Hematopoietic multipotent progenitor cell (in vitro differentiated cells): ENCODE data around the gene GPR15. TPM values are rescaled to one million over a fixed set of nuclear protein-coding genes. Genes with fewer than 3 reads are reported as not detected.
"Not testable (repeated sequence)": the region's sequence is repeated elsewhere in the genome, so short reads cannot be mapped to it uniquely, and the experiment has no call there.

Experiments
- DNase-seq, 3 donors: peaks; one replicate each; pipeline ENCODE4 v3.0.0-alpha.2; 2011 to 2015; ENCODE audit warnings: low read depth in 2 of 3, low spot score in 2 of 3
- total RNA-seq: library from RNA; depleted of rRNA; stranded (reverse); fragments of >200 nt; gene quantifications from one replicate; pipeline ENCODE4 v1.2.3, GENCODE V29; 2012

Gene GPR15
- total RNA-seq, 1 donor, result not detected

GRCh38 chr3:98556164-98557130 is 24.7 kb downstream of the GPR15 start:
- DNase-seq, result peak; percentile 36 to 47 (median 39)

DNA sequence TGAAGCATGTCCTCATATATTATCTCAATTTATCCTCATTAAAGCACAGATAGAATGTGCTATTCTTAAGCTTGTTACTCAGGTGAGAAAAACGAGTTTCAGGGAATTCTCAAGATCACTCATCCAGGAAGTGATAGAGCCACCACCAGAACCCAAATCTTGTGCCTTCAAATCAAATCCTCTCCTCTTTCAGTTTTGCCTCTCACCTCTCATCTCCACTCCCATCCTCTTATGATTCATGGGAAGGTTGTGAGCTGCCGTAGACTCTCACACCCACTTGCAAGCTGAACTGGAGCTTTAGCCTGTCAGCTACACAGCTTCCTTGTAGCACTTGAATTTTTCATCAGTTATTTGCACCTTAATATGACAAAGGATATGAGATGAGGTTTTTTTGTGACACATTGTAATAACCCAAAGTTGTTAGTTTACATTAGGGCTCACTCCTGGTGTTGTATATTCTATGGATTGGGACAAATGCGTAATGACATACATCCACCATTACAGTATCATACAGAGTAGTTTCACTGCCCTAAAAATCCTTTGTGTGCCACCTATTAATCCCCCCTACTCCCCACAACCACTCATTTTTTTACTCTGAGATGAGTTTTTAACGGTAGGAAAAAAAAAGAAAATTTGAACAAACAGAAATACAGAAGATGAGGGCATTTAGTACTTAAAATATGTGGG is 25.7 kb downstream of the GPR15 start:
- no peak for DNase-seq

DNA sequence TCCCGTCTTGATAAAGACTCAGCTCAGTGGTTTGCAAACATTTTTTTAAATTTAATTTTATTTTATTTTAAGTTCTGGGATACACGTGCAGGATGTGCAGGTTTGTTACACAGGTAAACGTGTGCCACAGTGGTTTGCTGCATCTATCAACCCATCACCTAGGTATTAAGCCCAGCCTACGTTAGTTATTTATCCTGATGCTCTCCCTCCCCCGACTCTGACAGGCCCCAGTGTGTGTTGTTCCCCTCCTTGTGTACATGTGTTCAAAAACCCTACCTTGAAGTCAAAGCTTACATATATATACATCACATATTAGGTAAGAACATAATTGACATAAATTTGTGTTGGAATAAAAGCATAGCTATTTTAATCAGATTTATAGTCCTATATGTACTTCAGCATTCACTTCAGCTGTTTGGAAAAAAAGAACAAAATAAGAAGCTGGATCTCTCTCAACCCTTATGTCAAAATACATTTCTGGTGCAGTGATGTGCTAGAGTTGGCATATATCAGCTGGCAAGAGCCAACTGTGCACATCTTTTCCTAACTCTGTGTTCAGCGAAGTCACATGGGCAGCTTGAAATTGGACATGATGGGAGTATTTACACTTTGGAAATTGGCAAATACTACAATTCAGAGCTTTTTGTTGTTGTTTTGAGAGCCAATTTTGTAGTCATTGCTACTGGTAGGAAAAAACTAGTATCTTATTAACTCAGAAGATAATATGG is 26.5 kb downstream of the GPR15 start:
- DNase-seq, result no peak

DNA sequence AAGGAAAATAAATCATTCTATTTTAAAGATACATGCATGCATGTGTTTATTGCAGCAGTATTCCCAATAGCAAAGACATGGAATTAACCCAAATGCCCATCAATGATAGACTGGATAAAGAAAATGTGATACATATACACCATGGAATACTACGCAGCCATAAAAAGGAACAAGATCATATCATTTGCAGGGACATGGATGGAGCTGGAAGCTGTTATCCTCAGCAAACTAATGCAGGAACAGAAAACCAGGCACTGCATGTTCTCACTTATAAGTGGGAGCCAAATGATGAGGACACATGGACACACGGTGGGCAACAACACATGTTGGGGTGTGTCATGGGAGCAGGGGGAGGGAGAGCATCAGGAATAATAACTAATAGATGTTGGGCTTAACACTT is 28.0 kb downstream of the GPR15 start:
- not testable (repeated sequence) for DNase-seq

DNA sequence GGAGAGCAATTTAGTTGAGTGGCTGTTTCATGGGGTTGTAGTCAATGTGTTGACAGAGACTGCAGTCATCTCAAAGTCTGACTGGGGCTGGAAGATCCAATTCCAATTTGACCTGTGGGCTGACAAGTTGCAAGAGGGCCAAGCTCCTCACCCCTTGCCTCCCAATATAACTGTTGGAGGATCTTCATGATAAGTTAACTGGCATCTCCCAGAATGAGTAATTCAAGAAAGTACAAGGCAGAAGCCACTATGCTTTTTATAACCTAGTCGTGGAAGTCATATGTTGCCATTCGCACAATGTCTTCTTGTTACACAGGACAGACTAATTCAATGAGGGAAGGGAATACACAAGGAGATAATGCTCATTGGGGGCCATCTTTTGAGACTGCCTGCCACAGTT is 29.1 kb downstream of the GPR15 start:
- DNase-seq, result no peak

- DNase-seq, result no peak
Observed at GRCh38 chr3:98561727-98562521, 30.1 kb downstream of the GPR15 start.

- peak in 1 of 3 donors; percentile 37 for DNase-seq
Observed at GRCh38 chr3:98563661-98564281, 32.0 kb downstream of the GPR15 start.

- DNase-seq, result no peak
Observed at GRCh38 chr3:98564282-98565005, 32.7 kb downstream of the GPR15 start.

GRCh38 chr3:98565237-98565643 is 33.5 kb downstream of the GPR15 start:
- DNase-seq, result no peak

DNA sequence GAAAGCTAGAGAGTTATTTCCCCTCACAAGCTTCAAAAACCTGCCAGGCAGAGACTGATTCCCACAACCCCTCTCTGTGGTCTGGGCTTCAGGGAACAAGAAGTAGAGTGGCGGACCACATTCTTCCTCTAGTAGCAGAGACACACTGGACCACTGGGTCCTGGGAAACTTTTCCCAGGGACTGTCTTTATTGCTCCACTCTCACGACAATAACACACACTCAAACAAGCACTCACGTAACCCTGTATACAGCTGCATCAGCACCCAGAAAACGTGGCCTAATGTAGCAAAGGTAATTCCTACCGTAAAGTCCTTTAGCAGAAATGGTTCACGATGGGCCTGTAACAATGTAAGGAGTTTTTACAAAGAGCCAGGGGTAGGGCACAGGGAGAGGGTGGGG is 34.1 kb downstream of the GPR15 start:
- no peak for DNase-seq

- no peak for DNase-seq
Observed at GRCh38 chr3:98567666-98568270, 36.0 kb downstream of the GPR15 start.

- peak in 1 of 3 donors; percentile 4 for DNase-seq
Observed at GRCh38 chr3:98568402-98568801, 36.6 kb downstream of the GPR15 start.

- DNase-seq, result peak in 1 of 3 donors; percentile 46
Observed at GRCh38 chr3:98573181-98573728, 41.5 kb downstream of the GPR15 start.

- DNase-seq, result no peak
Observed at GRCh38 chr3:98574132-98574531, 42.4 kb downstream of the GPR15 start.

DNA sequence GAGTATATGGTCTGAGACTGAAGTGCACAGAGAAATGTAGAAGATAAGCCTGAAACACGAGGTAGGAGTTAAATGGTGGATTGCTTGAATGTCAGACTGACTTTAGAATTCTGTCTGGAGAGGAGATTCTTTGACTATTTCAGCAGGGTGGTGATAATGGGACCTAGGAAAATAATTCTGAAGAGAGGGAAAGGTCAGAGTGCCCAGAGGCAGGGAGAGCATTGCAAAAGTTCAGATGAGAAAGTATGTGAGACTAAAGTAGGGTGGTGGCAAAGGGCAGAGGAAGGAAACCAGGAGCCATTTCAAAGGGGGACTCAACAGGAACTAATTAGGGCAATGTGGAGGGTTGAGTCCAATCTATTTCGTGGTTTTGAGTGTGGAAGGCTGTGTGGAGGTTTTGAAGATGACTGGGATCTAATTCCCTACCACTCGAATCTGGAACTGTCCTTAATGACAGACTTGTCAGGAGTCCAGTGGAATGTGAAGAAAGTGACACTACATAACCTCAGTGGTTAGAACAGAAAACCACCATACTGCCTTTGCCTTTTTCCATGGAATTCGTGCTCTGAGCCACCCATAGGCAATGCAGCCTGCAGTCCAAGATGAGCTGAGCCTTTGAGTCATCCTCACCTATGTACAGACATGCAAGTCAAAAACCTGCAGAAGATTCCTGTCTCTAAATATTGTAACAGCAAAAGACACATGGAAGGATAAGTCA is 45.6 kb downstream of the GPR15 start:
- no peak for DNase-seq

DNA sequence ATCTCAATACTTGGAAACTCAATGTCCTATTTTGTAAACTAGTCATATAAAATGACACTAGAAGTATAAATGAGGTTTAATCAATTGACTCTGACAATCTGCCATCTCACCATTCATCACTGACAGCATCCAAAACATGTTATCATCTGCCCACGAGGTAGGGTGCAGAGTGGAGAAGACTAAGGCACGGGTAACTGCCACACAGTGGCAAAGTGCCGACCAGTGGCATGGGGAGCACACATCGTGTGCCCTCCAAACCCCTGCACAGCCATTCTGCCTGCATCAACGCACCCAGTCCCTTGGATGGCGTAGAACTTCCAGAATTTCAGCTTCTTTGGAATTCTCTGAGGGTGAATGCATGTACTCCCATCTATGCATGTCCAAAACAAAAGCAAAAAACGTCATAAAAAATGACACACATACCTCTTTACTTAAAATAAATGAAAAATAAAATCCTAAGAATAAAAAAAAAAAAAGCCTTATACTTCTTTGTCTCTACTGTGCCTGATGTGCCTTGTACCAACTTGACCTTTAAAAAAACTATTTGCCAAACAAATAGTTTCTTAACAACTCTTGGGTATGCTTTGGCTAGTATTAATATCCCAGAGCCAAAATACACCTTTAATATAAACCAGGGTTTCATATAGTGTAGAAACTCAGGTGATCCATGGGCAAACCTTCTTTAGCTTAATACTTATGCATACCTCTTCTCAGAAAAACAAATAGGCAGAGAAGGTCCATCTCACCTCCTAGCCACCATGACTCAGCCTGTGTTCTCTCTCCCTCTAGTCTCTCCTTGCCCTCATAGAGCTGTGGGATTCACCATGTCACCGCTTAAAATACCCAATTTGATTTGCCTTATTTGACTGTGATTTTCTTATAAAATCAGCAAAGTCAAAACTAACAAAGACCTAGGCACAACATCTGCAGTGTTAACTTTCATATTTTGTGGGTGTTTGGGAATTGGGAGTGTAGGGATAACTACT is 48.9 kb downstream of the GPR15 start:
- no peak for DNase-seq

- DNase-seq, result no peak
Observed at GRCh38 chr3:98581474-98581873, 49.7 kb downstream of the GPR15 start.
